ENCODE results near the gene RPL29.

The RPL29 gene

DNA sequence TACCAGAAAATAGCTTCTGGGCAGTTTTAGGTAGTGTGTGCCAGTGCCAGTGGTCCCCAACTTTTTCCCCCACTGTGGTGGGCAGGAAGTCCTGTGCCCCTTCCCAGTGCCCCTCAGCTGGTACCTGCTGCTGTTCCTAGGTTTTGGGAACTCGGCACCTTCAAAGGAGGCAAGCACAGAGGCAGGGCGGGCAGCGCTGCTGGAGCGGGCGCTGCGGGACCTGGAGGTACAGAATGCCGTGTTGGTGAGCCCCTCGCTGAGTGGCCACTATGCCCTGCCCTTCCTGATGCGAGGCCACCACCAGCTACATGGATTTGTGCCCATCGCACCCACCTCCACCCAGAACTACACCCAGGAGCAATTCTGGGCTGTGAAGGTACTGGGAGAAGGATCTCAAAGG, 15.4 kb downstream of the RPL29 start:
- Histone ChIP-seq H3K36me3 (replicated peaks) (no peaks in the 10 kb centered on the region), H3K27ac (no peak overlapping the region), H3K27me3 (replicated peaks) (no peaks in the 10 kb centered on the region), H3K4me3 (ENCODE audit: low read depth, low read length) (no peak overlapping the region)
- in situ Hi-C loops (cut with HindIII; ENCODE audit: low pct_ligation_motif_present, low sequenced_read_pairs) = no loop called here
- DNase-seq = no peak
- TF ChIP-seq, protein P1, sequence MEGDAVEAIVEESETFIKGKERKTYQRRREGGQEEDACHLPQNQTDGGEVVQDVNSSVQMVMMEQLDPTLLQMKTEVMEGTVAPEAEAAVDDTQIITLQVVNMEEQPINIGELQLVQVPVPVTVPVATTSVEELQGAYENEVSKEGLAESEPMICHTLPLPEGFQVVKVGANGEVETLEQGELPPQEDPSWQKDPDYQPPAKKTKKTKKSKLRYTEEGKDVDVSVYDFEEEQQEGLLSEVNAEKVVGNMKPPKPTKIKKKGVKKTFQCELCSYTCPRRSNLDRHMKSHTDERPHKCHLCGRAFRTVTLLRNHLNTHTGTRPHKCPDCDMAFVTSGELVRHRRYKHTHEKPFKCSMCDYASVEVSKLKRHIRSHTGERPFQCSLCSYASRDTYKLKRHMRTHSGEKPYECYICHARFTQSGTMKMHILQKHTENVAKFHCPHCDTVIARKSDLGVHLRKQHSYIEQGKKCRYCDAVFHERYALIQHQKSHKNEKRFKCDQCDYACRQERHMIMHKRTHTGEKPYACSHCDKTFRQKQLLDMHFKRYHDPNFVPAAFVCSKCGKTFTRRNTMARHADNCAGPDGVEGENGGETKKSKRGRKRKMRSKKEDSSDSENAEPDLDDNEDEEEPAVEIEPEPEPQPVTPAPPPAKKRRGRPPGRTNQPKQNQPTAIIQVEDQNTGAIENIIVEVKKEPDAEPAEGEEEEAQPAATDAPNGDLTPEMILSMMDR (IDR thresholded peaks at IDR 0.05; ENCODE audit: low read depth, low read length, missing control alignments) = no peak

DNA sequence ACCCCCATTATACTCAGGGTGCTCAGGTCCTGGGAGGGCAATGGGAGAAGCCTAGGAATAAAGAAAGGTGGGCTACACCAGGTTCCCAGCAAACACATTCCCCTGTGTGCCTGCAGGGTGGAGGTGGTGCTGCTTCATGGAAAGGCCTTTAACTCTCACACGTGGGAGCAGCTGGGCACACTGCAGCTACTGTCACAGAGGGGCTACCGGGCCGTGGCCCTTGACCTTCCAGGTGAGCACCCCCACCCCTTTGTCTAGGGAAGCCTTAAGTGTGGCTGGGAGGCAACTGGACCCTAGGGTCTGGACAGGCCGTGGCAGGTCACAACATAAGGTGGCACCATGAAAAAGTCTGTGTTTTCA, 17.6 kb downstream of the RPL29 start:
- no peak overlapping the region for H3K4me3 ChIP-seq (ENCODE audit: low read depth, low read length)
- in situ Hi-C loops (cut with HindIII; ENCODE audit: low pct_ligation_motif_present, low sequenced_read_pairs) = no loop called here
- no peaks in the 10 kb centered on the region for H3K27me3 ChIP-seq (replicated peaks)
- no peak for DNase-seq
- H3K27ac ChIP-seq = no peak overlapping the region
- no peaks in the 10 kb centered on the region for H3K36me3 ChIP-seq (replicated peaks)
- TF ChIP-seq, protein P1 (IDR thresholded peaks at IDR 0.05; ENCODE audit: low read depth, low read length, missing control alignments) = no peak

DNA sequence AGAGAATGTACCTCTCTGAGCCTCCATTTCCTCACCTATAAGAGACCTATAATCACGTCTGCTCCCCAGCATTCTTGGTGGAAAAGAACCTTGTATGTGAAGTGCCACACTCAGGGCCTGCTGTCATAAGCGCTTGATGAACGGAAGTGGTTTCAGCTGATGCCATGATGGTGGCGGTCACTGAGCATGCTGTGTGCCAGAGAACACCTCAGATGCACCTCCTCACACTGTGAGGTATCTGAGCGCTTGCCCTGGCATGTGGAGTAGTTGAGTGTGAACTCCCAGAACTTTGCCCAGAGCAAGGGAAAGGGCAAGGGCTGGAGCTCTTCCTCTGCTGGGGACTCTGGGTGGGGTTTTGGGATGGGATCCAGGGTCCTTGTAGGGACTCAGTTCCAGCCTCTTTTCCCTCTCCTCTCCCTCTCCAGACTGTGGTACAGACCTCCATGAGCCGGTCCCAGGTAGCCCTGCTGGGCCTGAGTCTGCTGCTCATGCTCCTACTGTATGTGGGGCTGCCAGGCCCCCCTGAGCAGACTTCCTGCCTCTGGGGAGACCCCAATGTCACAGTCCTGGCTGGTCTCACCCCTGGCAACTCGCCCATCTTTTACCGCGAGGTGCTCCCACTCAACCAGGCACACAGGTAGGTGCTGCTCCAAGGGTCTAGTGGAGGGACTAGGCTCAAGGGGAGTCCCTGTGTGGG, 18.1 kb downstream of the RPL29 start:
- Histone ChIP-seq H3K27ac (no peak overlapping the region), H3K4me3 (ENCODE audit: low read depth, low read length) (no peak overlapping the region), H3K27me3 (replicated peaks) (no peaks in the 10 kb centered on the region), H3K36me3 (replicated peaks) (no peaks in the 10 kb centered on the region)
- TF ChIP-seq, protein P1 (IDR thresholded peaks at IDR 0.05; ENCODE audit: low read depth, low read length, missing control alignments) = no peak
- in situ Hi-C loops (cut with HindIII; ENCODE audit: low pct_ligation_motif_present, low sequenced_read_pairs) = no loop called here
- no peak for DNase-seq

DNA sequence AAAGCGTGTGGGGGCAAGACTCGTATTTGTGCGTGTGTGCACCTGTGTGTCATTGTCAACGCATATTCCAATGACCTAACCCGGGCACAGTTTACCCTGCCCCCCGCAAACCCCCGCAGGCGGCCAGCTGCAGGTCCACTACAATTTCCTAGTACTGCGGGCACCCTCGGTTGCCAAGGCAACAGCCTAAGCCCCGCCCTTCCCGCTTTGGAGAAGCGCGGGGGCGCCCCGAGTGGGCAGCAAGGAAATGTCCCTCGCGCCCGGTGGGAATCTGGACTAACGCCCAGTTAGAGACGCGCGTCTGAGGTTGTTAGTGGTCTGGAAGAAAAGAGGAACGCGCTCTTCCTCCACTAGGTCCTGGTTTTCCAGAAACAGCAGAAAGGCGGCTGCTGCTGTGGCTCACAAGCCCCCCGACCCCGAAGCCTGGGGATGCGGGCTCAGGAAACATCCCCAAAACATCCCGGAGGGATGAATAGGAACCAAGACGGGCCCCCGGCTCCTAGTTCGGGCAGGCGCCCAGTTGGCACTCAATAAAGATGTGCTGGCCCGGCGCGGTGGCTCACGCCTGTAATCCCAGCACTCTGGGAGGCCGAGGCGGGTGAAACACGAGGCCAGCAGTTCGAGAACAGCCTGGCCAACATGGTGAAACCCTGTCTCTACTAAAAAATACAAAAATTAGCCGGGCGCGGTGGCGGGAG, 19.7 kb downstream of the RPL29 start:
- in situ Hi-C loops (cut with HindIII; ENCODE audit: low pct_ligation_motif_present, low sequenced_read_pairs) = no loop called here
- DNase-seq = peak; percentile 36
- Histone ChIP-seq H3K27ac (no peak overlapping the region), H3K36me3 (replicated peaks) (no peaks in the 10 kb centered on the region), H3K4me3 (ENCODE audit: low read depth, low read length) (peak overlapping the region; percentile 56), H3K27me3 (replicated peaks) (no peaks in the 10 kb centered on the region)
- TF ChIP-seq, protein P1 (IDR thresholded peaks at IDR 0.05; ENCODE audit: low read depth, low read length, missing control alignments) = peak; percentile 38

DNA sequence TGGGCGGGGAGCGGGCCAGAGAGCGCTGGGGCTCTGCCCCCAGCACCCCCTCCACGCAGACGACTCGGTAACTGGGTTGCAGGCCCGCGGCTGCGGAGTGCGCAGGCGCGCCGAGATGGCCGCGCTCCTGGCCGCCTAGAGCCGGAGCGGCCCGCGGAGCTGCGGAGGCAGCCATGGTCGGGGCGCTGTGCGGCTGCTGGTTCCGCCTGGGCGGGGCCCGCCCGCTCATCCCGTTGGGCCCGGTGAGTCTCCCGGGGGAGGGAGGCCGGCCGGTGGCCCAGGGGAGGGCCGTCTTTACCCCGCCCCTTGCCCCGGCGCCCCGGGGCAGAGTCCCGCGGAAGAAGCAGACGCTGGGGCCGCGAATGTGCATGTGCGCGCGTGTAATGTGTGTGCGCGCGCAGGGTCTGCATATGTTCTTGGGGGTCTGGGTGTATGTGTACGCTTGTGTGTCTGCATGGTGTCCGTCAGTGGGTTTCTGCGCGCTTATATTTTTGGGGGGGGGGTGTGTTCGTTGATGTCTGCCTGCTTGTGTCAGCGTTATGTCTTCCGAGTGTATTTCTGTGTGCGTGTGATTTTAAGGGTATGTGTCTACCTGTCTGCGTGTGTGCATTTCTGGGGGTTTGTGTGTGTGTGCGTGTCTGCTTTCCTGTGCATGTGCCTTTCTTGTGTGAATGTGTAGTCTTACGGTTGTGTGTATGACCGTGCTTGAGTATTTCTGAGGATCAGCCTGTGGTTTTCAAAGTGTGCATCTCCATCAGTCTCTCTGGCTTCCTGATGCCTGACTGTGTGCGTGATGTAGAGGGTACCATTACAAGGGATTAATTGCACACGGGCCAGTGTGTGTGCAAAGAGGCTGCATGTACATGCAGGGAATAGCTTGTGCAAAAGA, 20.5 kb downstream of the RPL29 start, which contains the start of gene ABHD14A:
Gene ABHD14A, plus strand, starts transcription at position 102 of the 889 bp plus-strand sequence. Its CDS starts 72 bp downstream, at position 174.
- Histone ChIP-seq H3K36me3 (replicated peaks) (no peaks in the 10 kb centered on the region), H3K4me3 (ENCODE audit: low read depth, low read length) (peak within 1 kb of the TSS; percentile 80), H3K27ac (no peak within 1 kb of the TSS), H3K27me3 (replicated peaks) (no peaks in the 10 kb centered on the region)
- in situ Hi-C loops (cut with HindIII; ENCODE audit: low pct_ligation_motif_present, low sequenced_read_pairs) = no loop called here
- TF ChIP-seq, protein P1 (IDR thresholded peaks at IDR 0.05; ENCODE audit: low read depth, low read length, missing control alignments) = no peak
- no peak for DNase-seq
